SU-DHL-6 (cell line): ENCODE results near the gene TOP1.

Experiments
- EZH2phosphoT487 ChIP-seq: fragments of 200-600 bp; sonication (generic), shearing (Covaris generic); conservative IDR thresholded peaks from 2 replicates; pipeline ENCODE4 v1.6.1; 2018; ENCODE audit warnings: mild to moderate bottlenecking, antibody characterized with exemption, low read length, moderate library complexity, mixed read lengths
- TF ChIP-seq, protein P1 (sequence below): fragments of 200-600 bp; sonication (generic); IDR thresholded peaks from one replicate; pipeline ENCODE4 v1.5.1; 2017; ENCODE audit warnings: antibody characterized with exemption, mild to moderate bottlenecking, low read length, moderate library complexity; ENCODE audit not compliant: insufficient read depth, poor library complexity, severe bottlenecking

DNA sequence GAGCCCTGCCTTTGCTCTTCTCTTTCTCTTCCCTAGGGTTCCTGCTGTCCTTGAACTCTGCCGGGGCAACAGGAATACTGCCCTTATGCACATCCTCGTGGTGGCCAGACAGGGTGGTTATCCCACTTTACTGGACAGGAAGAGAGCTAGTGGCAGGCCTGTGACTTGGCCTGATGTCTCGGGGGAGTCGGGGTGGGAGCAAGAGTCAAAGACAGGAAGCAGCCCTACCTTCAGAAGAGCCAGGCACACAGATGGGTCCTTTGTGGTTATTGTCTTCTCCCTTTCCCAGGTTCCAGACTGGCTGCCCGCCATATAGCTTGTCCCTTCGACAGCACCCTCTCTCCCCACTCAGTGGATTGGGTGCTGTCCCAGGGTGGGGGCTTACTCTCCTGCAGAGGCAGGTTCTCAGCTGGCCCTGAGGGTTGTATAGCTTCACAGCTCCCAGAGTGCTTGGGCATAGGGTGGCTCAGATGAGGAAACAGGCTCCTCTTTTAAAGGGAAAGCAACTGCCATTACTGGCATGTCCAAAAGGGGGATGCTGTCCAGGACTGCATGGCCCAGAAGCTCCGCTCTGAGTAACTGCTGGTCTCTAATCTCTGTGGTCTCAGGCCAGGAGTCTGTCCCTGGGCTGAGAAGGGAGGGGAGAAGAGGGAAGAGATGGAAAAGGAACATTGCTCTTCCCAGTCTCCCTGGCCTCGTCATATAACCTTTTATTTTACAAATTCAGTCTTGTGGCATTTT, 126.0 kb downstream of the TOP1 start:
- TF ChIP-seq, protein P1, sequence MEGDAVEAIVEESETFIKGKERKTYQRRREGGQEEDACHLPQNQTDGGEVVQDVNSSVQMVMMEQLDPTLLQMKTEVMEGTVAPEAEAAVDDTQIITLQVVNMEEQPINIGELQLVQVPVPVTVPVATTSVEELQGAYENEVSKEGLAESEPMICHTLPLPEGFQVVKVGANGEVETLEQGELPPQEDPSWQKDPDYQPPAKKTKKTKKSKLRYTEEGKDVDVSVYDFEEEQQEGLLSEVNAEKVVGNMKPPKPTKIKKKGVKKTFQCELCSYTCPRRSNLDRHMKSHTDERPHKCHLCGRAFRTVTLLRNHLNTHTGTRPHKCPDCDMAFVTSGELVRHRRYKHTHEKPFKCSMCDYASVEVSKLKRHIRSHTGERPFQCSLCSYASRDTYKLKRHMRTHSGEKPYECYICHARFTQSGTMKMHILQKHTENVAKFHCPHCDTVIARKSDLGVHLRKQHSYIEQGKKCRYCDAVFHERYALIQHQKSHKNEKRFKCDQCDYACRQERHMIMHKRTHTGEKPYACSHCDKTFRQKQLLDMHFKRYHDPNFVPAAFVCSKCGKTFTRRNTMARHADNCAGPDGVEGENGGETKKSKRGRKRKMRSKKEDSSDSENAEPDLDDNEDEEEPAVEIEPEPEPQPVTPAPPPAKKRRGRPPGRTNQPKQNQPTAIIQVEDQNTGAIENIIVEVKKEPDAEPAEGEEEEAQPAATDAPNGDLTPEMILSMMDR = no peak
- TF ChIP-seq EZH2phosphoT487 = no peak
